HEK293 (cell line): Measurements from ENCODE around the gene HOXD10.

ENCODE experiments used
- CTCF ChIA-PET: fragments of 350-600 bp; formaldehyde crosslinking; extraction: SDS; loops from one replicate; lab custom pipeline; 2021; ENCODE audit warnings: antibody characterized with exemption; lab: Yijun Ruan, JAX
- POLR2A ChIA-PET: fragments of 300-600 bp; formaldehyde crosslinking; extraction: SDS; loops from one replicate; lab custom pipeline; 2020; ENCODE audit warnings: antibody characterized with exemption, inconsistent platforms; lab: Yijun Ruan, JAX
- H3K27ac ChIP-seq: fragments of 200-500 bp; sonication (Bioruptor generic); 2 replicates; pipeline ENCODE4 v1.5.1; 2014; ENCODE audit warnings: low read depth, low read length, control low read depth, inconsistent platforms; ENCODE audit errors: extremely low read depth
- H3K36me3 ChIP-seq, 2 experiments: fragments of 200-500 bp in 1 of 2; sonication (Bioruptor generic) in 1 of 2; 1 replicate in 1 of 2; 2 replicates in 1 of 2; pipeline ENCODE4 v1.5.1; 2014 to 2017; ENCODE audit warnings: inconsistent platforms in 2 of 2, low read length in 2 of 2; ENCODE audit not compliant: control insufficient read depth in 2 of 2, insufficient read depth in 1 of 2
- H3K4me1 ChIP-seq: fragments of 200-500 bp; sonication (Bioruptor generic); 2 replicates; pipeline ENCODE4 v1.5.1; 2014; ENCODE audit warnings: mild to moderate bottlenecking, low read length, inconsistent platforms; ENCODE audit not compliant: control insufficient read depth, insufficient read depth
- H3K4me3 ChIP-seq: 2 replicates; pipeline ENCODE4 v1.5.1; 2011; ENCODE audit warnings: low read depth, mild to moderate bottlenecking, control low read depth, low read length, moderate library complexity
- H3K9me3 ChIP-seq: fragments of 200-500 bp; sonication (Bioruptor generic); 2 replicates; pipeline ENCODE4 v1.5.1; 2014; ENCODE audit warnings: low read depth, low read length, inconsistent platforms; ENCODE audit not compliant: control insufficient read depth, insufficient read depth
- INSM2 ChIP-seq: fragments of 450-650 bp; formaldehyde crosslinking; IDR thresholded peaks from 2 replicates; pipeline ENCODE4 v1.5.1; 2016; ENCODE audit warnings: missing biosample characterization, missing genetic modification characterization
- KLF9 ChIP-seq: fragments of 450-650 bp; formaldehyde crosslinking; IDR thresholded peaks from 2 replicates; pipeline ENCODE4 v1.5.1; 2016; ENCODE audit warnings: missing biosample characterization, missing genetic modification characterization, low read depth
- OSR2 ChIP-seq: fragments of 450-650 bp; formaldehyde crosslinking; IDR thresholded peaks from 2 replicates; pipeline ENCODE4 v1.5.1; 2016; ENCODE audit warnings: missing biosample characterization, missing genetic modification characterization
- PBX3 ChIP-seq: sonication (generic); formaldehyde crosslinking; IDR thresholded peaks from 2 replicates; pipeline ENCODE4 v1.8.1; 2022; ENCODE audit warnings: mild to moderate bottlenecking, moderate library complexity, missing genetic modification reagents
- ZBTB21 ChIP-seq: fragments of 450-650 bp; formaldehyde crosslinking; IDR thresholded peaks from 2 replicates; pipeline ENCODE4 v1.5.1; 2017; ENCODE audit warnings: missing biosample characterization, missing genetic modification characterization
- ZBTB26 ChIP-seq: fragments of 450-650 bp; formaldehyde crosslinking; optimal IDR thresholded peaks from 2 replicates; pipeline ENCODE3; 2016; ENCODE audit warnings: missing biosample characterization, mild to moderate bottlenecking, missing genetic modification characterization
- ZFP3 ChIP-seq: fragments of 450-650 bp; formaldehyde crosslinking; IDR thresholded peaks from 2 replicates; pipeline ENCODE4 v1.5.1; 2016; ENCODE audit warnings: low read depth, missing biosample characterization, missing genetic modification characterization
- ZIC2 ChIP-seq: fragments of 450-650 bp; formaldehyde crosslinking; IDR thresholded peaks from 2 replicates; pipeline ENCODE4 v1.5.1; 2016; ENCODE audit warnings: missing biosample characterization, missing genetic modification characterization
- ZNF280C ChIP-seq: fragments of 450-650 bp; formaldehyde crosslinking; IDR thresholded peaks from 2 replicates; pipeline ENCODE4 v1.5.1; 2016; ENCODE audit warnings: missing biosample characterization, missing genetic modification characterization
- ZNF350 ChIP-seq: fragments of 450-650 bp; formaldehyde crosslinking; IDR thresholded peaks from 2 replicates; pipeline ENCODE4 v1.5.0; 2017; ENCODE audit warnings: missing biosample characterization, mild to moderate bottlenecking, missing genetic modification characterization
- ZNF398 ChIP-seq: fragments of 450-650 bp; formaldehyde crosslinking; IDR thresholded peaks from 2 replicates; pipeline ENCODE4 v1.5.1; 2017; ENCODE audit warnings: missing biosample characterization, missing genetic modification characterization
- ZNF404 ChIP-seq: fragments of 450-650 bp; formaldehyde crosslinking; IDR thresholded peaks from 2 replicates; pipeline ENCODE4 v1.5.1; 2017; ENCODE audit warnings: missing biosample characterization, missing genetic modification characterization
- ZNF600 ChIP-seq: fragments of 450-650 bp; formaldehyde crosslinking; IDR thresholded peaks from 2 replicates; pipeline ENCODE4 v1.5.1; 2016; ENCODE audit warnings: missing biosample characterization, missing genetic modification characterization
- ZNF791 ChIP-seq: fragments of 450-650 bp; formaldehyde crosslinking; IDR thresholded peaks from 2 replicates; pipeline ENCODE4 v1.5.1; 2016; ENCODE audit warnings: missing biosample characterization, missing genetic modification characterization
- TF ChIP-seq, protein P1 (sequence below): fragments of 450-650 bp; IDR thresholded peaks from 2 replicates; pipeline ENCODE4 v1.5.1; 2018; ENCODE audit warnings: missing biosample characterization, mild to moderate bottlenecking, missing genetic modification characterization
- TF ChIP-seq, protein P2 (sequence below): fragments of 450-650 bp; formaldehyde crosslinking; conservative IDR thresholded peaks from 2 replicates; pipeline ENCODE4 v1.5.1; 2016; ENCODE audit warnings: low read depth, missing biosample characterization, missing genetic modification characterization

HOXD10 gene

GRCh38 chr2:176076063-176076462, 40.5 kb upstream of the HOXD10 start:
- no peaks in the 10 kb centered on the region for H3K4me1 ChIP-seq
- H3K27ac ChIP-seq: no peak overlapping the region
- no peaks in the 10 kb centered on the region for H3K9me3 ChIP-seq
- CTCF ChIA-PET: no interaction called here
- POLR2A ChIA-PET: no interaction called here
- TF ChIP-seq ZNF404 (tag by site-specific recombination) (no peak), ZFP3 (tag by site-specific recombination) (no peak), ZNF791 (tag by site-specific recombination) (no peak), INSM2 (tag by site-specific recombination) (no peak), ZNF398 (tag by site-specific recombination) (no peak), ZNF280C (tag by site-specific recombination) (no peak), OSR2 (no peak), ZNF600 (no peak), KLF9 (tag by site-specific recombination) (no peak), PBX3 (CRISPR knock-in tag) (no peak), ZBTB26 (no peak), ZNF350 (tag by site-specific recombination) (no peak), ZIC2 (tag by site-specific recombination) (no peak), ZBTB21 (tag by site-specific recombination) (no peak)
- TF ChIP-seq, protein P1, sequence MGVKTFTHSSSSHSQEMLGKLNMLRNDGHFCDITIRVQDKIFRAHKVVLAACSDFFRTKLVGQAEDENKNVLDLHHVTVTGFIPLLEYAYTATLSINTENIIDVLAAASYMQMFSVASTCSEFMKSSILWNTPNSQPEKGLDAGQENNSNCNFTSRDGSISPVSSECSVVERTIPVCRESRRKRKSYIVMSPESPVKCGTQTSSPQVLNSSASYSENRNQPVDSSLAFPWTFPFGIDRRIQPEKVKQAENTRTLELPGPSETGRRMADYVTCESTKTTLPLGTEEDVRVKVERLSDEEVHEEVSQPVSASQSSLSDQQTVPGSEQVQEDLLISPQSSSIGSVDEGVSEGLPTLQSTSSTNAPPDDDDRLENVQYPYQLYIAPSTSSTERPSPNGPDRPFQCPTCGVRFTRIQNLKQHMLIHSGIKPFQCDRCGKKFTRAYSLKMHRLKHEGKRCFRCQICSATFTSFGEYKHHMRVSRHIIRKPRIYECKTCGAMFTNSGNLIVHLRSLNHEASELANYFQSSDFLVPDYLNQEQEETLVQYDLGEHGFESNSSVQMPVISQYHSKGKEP: no peak
- TF ChIP-seq, protein P2, sequence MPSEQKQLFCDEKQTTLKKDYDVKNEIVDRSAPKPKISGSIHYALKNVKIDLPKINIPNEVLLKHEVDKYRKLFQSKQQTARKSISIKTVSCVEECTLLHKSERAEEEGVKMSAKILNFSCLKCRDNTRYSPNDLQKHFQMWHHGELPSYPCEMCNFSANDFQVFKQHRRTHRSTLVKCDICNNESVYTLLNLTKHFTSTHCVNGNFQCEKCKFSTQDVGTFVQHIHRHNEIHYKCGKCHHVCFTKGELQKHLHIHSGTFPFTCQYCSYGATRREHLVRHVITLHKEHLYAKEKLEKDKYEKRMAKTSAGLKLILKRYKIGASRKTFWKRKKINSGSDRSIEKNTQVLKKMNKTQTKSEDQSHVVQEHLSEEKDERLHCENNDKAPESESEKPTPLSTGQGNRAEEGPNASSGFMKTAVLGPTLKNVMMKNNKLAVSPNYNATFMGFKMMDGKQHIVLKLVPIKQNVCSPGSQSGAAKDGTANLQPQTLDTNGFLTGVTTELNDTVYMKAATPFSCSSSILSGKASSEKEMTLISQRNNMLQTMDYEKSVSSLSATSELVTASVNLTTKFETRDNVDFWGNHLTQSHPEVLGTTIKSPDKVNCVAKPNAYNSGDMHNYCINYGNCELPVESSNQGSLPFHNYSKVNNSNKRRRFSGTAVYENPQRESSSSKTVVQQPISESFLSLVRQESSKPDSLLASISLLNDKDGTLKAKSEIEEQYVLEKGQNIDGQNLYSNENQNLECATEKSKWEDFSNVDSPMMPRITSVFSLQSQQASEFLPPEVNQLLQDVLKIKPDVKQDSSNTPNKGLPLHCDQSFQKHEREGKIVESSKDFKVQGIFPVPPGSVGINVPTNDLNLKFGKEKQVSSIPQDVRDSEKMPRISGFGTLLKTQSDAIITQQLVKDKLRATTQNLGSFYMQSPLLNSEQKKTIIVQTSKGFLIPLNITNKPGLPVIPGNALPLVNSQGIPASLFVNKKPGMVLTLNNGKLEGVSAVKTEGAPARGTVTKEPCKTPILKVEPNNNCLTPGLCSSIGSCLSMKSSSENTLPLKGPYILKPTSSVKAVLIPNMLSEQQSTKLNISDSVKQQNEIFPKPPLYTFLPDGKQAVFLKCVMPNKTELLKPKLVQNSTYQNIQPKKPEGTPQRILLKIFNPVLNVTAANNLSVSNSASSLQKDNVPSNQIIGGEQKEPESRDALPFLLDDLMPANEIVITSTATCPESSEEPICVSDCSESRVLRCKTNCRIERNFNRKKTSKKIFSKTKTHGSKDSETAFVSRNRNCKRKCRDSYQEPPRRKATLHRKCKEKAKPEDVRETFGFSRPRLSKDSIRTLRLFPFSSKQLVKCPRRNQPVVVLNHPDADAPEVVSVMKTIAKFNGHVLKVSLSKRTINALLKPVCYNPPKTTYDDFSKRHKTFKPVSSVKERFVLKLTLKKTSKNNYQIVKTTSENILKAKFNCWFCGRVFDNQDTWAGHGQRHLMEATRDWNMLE (tag by site-specific recombination): no peak
- H3K36me3 ChIP-seq: no peaks in the 10 kb centered on the region
- H3K4me3 ChIP-seq: no peak overlapping the region
